GM18505 (cell line): ENCODE data around the gene TRIOBP.

ENCODE experiments used
- ATAC-seq: cut with Tn5 transposase; IDR thresholded peaks from one replicate; pipeline ENCODE4 v1.9.1; 2021; ENCODE audit not compliant: unreplicated experiment
- POLR2A ChIP-seq: IDR thresholded peaks from 4 replicates; pipeline ENCODE4 v1.6.1; 2011; ENCODE audit warnings: borderline replicate concordance; ENCODE audit not compliant: insufficient read depth, insufficient read length; ENCODE audit errors: extremely low read depth

The TRIOBP gene

GRCh38 chr22:37739611-37740049 is 42.8 kb downstream of the TRIOBP start:
- ATAC-seq: no peak
- TF ChIP-seq POLR2A: no peak

GRCh38 chr22:37740455-37741311 is 43.8 kb downstream of the TRIOBP start:
- no peak for ATAC-seq
- TF ChIP-seq POLR2A: no peak

GRCh38 chr22:37741312-37741795 is 44.5 kb downstream of the TRIOBP start:
- no peak for TF ChIP-seq POLR2A
- ATAC-seq: no peak

- TF ChIP-seq POLR2A: no peak
- no peak for ATAC-seq
These were observed 45.7 kb downstream of the TRIOBP start for GRCh38 chr22:37742376-37743171.

GRCh38 chr22:37744589-37744988 is 47.7 kb downstream of the TRIOBP start:
- no peak for ATAC-seq

GRCh38 chr22:37745548-37746365 is 48.9 kb downstream of the TRIOBP start:
- peak; percentile 53 for TF ChIP-seq POLR2A
- ATAC-seq: peak; percentile 51

More at GRCh38 chr22:37744589-37744988, 47.7 kb downstream of the TRIOBP start:
- TF ChIP-seq POLR2A: no peak

- no peak for TF ChIP-seq POLR2A
- peak; percentile 31 for ATAC-seq
These were observed 49.7 kb downstream of the TRIOBP start for GRCh38 chr22:37746366-37747079.

GRCh38 chr22:37747080-37747714 is 50.3 kb downstream of the TRIOBP start:
- peak; percentile 6 for ATAC-seq

GRCh38 chr22:37747715-37748100 is 50.9 kb downstream of the TRIOBP start:
- no peak for ATAC-seq
- TF ChIP-seq POLR2A: no peak

More at GRCh38 chr22:37747080-37747714, 50.3 kb downstream of the TRIOBP start:
- TF ChIP-seq POLR2A: no peak

- TF ChIP-seq POLR2A: no peak
- ATAC-seq: no peak
These were observed 51.8 kb downstream of the TRIOBP start for GRCh38 chr22:37748659-37749058.

GRCh38 chr22:37749226-37749625 is 52.4 kb downstream of the TRIOBP start:
- ATAC-seq: no peak
- TF ChIP-seq POLR2A: no peak
